GM12892 (cell line): Measurements from ENCODE around the gene SPACDR.
"Not testable (repeated sequence)": the region's sequence is repeated elsewhere in the genome, so short reads cannot be mapped to it uniquely, and the experiment has no call there.

ENCODE experiments used
- POLR2A ChIP-seq: IDR thresholded peaks from 2 replicates; pipeline ENCODE4 v1.6.1; 2011; ENCODE audit warnings: low read depth, low read length, control low read depth
- TAF1 ChIP-seq: IDR thresholded peaks from 2 replicates; pipeline ENCODE4 v1.6.1; 2011; ENCODE audit warnings: low read depth, mild to moderate bottlenecking, control low read depth, low read length, borderline replicate concordance

- TF ChIP-seq TAF1, POLR2A: not testable (repeated sequence)
Observed at GRCh38 chr7:100500743-100501142, 36.7 kb upstream of the SPACDR start.
